ENCODE results near the gene DUS1L.

GRCh38 chr17:82091264-82092066 is 25.9 kb upstream of the DUS1L start:
- TF ChIP-seq POLR2AphosphoS5 (IDR thresholded peaks at IDR 0.05; ENCODE audit: low read depth, low read length): no peak
- no peak for TF ChIP-seq POLR2A (IDR thresholded peaks at IDR 0.05; ENCODE audit: borderline replicate concordance, extremely low read depth, insufficient read depth, insufficient read length)
- TF ChIP-seq, protein P1, sequence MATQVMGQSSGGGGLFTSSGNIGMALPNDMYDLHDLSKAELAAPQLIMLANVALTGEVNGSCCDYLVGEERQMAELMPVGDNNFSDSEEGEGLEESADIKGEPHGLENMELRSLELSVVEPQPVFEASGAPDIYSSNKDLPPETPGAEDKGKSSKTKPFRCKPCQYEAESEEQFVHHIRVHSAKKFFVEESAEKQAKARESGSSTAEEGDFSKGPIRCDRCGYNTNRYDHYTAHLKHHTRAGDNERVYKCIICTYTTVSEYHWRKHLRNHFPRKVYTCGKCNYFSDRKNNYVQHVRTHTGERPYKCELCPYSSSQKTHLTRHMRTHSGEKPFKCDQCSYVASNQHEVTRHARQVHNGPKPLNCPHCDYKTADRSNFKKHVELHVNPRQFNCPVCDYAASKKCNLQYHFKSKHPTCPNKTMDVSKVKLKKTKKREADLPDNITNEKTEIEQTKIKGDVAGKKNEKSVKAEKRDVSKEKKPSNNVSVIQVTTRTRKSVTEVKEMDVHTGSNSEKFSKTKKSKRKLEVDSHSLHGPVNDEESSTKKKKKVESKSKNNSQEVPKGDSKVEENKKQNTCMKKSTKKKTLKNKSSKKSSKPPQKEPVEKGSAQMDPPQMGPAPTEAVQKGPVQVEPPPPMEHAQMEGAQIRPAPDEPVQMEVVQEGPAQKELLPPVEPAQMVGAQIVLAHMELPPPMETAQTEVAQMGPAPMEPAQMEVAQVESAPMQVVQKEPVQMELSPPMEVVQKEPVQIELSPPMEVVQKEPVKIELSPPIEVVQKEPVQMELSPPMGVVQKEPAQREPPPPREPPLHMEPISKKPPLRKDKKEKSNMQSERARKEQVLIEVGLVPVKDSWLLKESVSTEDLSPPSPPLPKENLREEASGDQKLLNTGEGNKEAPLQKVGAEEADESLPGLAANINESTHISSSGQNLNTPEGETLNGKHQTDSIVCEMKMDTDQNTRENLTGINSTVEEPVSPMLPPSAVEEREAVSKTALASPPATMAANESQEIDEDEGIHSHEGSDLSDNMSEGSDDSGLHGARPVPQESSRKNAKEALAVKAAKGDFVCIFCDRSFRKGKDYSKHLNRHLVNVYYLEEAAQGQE (IDR thresholded peaks at IDR 0.05; ENCODE audit: low read depth): no peak
- TF ChIP-seq CTCF (IDR thresholded peaks at IDR 0.05 in 2 of 3, conservative IDR thresholded peaks at IDR 0.05 in 1 of 3; ENCODE audit: borderline replicate concordance in 1 of 3, insufficient read depth in 1 of 3, low read depth in 2 of 3, low read length in 2 of 3): no peak
- TF ChIP-seq ELF1 (IDR thresholded peaks at IDR 0.05; ENCODE audit: borderline replicate concordance, low read depth): no peak
- no peak for TF ChIP-seq MAX (IDR thresholded peaks at IDR 0.05)
- TF ChIP-seq SP1 (IDR thresholded peaks at IDR 0.05; ENCODE audit: low read depth): no peak
- no peak for TF ChIP-seq SRF (IDR thresholded peaks at IDR 0.05; ENCODE audit: low read depth)
- TF ChIP-seq FOSL1 (IDR thresholded peaks at IDR 0.05; ENCODE audit: low read depth): no peak
